Liver (tissue), 9 donors: Measurements from ENCODE around the gene TNPO2. TPM values are rescaled to one million over a fixed set of nuclear protein-coding genes. Genes with fewer than 3 reads are reported as not detected.
"Not testable (repeated sequence)": the region's sequence is repeated elsewhere in the genome, so short reads cannot be mapped to it uniquely, and the experiment has no call there.

Source experiments
- DNase-seq: peaks from one replicate; pipeline ENCODE4 v3.0.0-alpha.2; 2017; ENCODE audit warnings: low spot score
- H3K27ac ChIP-seq, 2 donors: one replicate each; pipeline ENCODE4 v1.7.0; 2013; ENCODE audit warnings: inconsistent platforms in 2 of 2, low read length in 2 of 2, control low read depth in 1 of 2, low read depth in 1 of 2, mild to moderate bottlenecking in 1 of 2
- H3K27me3 ChIP-seq, 4 donors: one replicate each; pipeline versions ENCODE4 v1.6.1 to v1.7.0; 2013; ENCODE audit warnings: low read length in 3 of 4, inconsistent platforms in 1 of 4, mild to moderate bottlenecking in 1 of 4, moderate library complexity in 1 of 4; ENCODE audit not compliant: control insufficient read depth in 4 of 4, insufficient read depth in 4 of 4
- H3K36me3 ChIP-seq, 4 donors: one replicate each; pipeline versions ENCODE4 v1.6.1 to v1.7.0; 2013; ENCODE audit warnings: low read length in 3 of 4, mild to moderate bottlenecking in 3 of 4, low read depth in 1 of 4, moderate library complexity in 1 of 4; ENCODE audit not compliant: control insufficient read depth in 4 of 4, insufficient read depth in 3 of 4
- H3K4me1 ChIP-seq, 4 donors: one replicate each; pipeline versions ENCODE4 v1.6.1 to v1.7.0; 2013; ENCODE audit warnings: low read length in 3 of 4, mild to moderate bottlenecking in 3 of 4, moderate library complexity in 1 of 4; ENCODE audit not compliant: control insufficient read depth in 4 of 4, insufficient read depth in 4 of 4
- H3K4me3 ChIP-seq, 3 donors: one replicate each; pipeline versions ENCODE4 v1.6.1 to v1.7.0; 2013; ENCODE audit warnings: low read length in 3 of 3, control low read depth in 1 of 3, low read depth in 1 of 3, mild to moderate bottlenecking in 1 of 3
- H3K9ac ChIP-seq, 2 donors: one replicate each; pipeline ENCODE4 v1.7.0; 2013; ENCODE audit warnings: low read length in 2 of 2, mild to moderate bottlenecking in 2 of 2, moderate library complexity in 2 of 2, control low read depth in 1 of 2, low read depth in 1 of 2
- H3K9me3 ChIP-seq, 4 donors: one replicate each; pipeline versions ENCODE4 v1.6.1 to v1.7.0; 2013; ENCODE audit warnings: low read length in 3 of 4; ENCODE audit not compliant: control insufficient read depth in 4 of 4
- EGR1 ChIP-seq, 2 donors: IDR thresholded peaks; 2 replicates each; pipeline ENCODE4 v1.6.1; 2016 to 2018; ENCODE audit warnings: antibody characterized with exemption in 2 of 2, low read depth in 2 of 2
- FOXA2 ChIP-seq: IDR thresholded peaks from 2 replicates; pipeline ENCODE4 v1.6.1; 2016; ENCODE audit warnings: antibody characterized with exemption
- GABPA ChIP-seq, 2 donors: IDR thresholded peaks in 1 of 2; conservative IDR thresholded peaks in 1 of 2; 2 replicates each; pipeline ENCODE4 v1.6.1; 2016; ENCODE audit warnings: antibody characterized with exemption in 2 of 2, mild to moderate bottlenecking in 1 of 2, moderate library complexity in 1 of 2
- HNF4A ChIP-seq, 2 donors: conservative IDR thresholded peaks; 2 replicates each; pipeline ENCODE4 v1.6.1; 2016; ENCODE audit warnings: antibody characterized with exemption in 2 of 2, mild to moderate bottlenecking in 2 of 2
- HNF4G ChIP-seq: IDR thresholded peaks from 2 replicates; pipeline ENCODE4 v1.6.1; 2016; ENCODE audit warnings: antibody characterized with exemption
- RAD21 ChIP-seq, 2 donors: IDR thresholded peaks; 2 replicates each; pipeline ENCODE4 v1.6.1; 2016; ENCODE audit warnings: antibody characterized with exemption in 2 of 2, mild to moderate bottlenecking in 2 of 2
- RXRA ChIP-seq, 2 donors: IDR thresholded peaks; 2 replicates each; pipeline ENCODE4 v1.6.1; 2017 to 2018; ENCODE audit warnings: antibody characterized with exemption in 2 of 2, mild to moderate bottlenecking in 1 of 2
- SP1 ChIP-seq: IDR thresholded peaks from 2 replicates; pipeline ENCODE4 v1.6.1; 2018; ENCODE audit warnings: antibody characterized with exemption, mild to moderate bottlenecking
- YY1 ChIP-seq: IDR thresholded peaks from 2 replicates; pipeline ENCODE4 v1.6.1; 2016; ENCODE audit warnings: antibody characterized with exemption, mild to moderate bottlenecking
- WGBS: extraction: QIAGEN DNeasy Blood & Tissue Kit; methylation state at CpG from one replicate; pipeline ENCODE4 v1.1.7; 2013; 5-methylcytosine and 5-hydroxymethylcytosine counted together
- polyA plus RNA-seq, 2 donors: library from polyadenylated mRNA; stranded (reverse) in 1 of 2; unstranded in 1 of 2; fragments of 200-250 nt in 1 of 2; fragments of >200 nt in 1 of 2; fragmentation: Nextera tagmentation in 1 of 2; extraction: Ambion mirVana in 1 of 2; gene quantifications; one replicate each; pipeline versions ENCODE4 v1.2.1 to v1.2.3, GENCODE V29; 2013 to 2015
- total RNA-seq, 2 donors: library from RNA; depleted of rRNA; stranded (reverse); fragments of >200 nt; gene quantifications; one replicate each; pipeline ENCODE4 v1.2.3, GENCODE V29; 2014
- TF ChIP-seq, protein P1 (sequence below): IDR thresholded peaks from 2 replicates; pipeline ENCODE4 v1.6.1; 2016; ENCODE audit warnings: antibody characterized with exemption, mild to moderate bottlenecking
- TF ChIP-seq, protein P2 (sequence below): IDR thresholded peaks from 2 replicates; pipeline ENCODE4 v1.6.1; 2016; ENCODE audit warnings: antibody characterized with exemption
- donor health status: healthy.
- donor health status: healthy.
- donor health status: healthy.
- donor health status: healthy.
- donor health status: healthy.

The TNPO2 gene
- total and polyA plus RNA-seq, 4 donors: 6.3 to 22.2 (median 15.8) TPM

DNA sequence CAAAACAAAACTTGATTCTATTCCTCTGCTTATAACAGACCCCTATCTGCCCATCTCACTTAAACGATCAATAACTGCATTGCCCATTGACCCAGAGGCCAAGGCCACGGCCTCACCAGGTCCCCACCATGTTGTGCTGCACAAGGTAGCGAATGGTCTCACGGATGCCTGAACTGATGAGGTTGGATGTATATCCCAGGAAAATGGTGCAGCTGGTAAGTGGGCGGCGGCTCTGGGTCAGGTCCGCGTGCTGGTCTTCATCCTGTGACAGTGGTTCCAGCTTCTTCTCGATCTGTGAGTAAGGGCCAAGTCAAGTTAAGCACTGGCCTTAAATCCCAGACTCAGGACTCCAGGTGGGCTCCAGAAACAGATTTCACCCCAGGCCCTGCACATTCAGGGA is 43.7 kb downstream of the TNPO2 start:
- H3K4me3 ChIP-seq: no peak overlapping the region
- TF ChIP-seq HNF4G (no peak), FOXA2 (no peak), RAD21 (IDR thresholded peaks at IDR 0.05) (no peak), HNF4A (conservative IDR thresholded peaks at IDR 0.05) (peak in 1 of 2 donors; percentile 21), EGR1 (IDR thresholded peaks at IDR 0.05; ENCODE audit: low read depth in 2 of 2) (no peak), YY1 (no peak)
- TF ChIP-seq, protein P1, sequence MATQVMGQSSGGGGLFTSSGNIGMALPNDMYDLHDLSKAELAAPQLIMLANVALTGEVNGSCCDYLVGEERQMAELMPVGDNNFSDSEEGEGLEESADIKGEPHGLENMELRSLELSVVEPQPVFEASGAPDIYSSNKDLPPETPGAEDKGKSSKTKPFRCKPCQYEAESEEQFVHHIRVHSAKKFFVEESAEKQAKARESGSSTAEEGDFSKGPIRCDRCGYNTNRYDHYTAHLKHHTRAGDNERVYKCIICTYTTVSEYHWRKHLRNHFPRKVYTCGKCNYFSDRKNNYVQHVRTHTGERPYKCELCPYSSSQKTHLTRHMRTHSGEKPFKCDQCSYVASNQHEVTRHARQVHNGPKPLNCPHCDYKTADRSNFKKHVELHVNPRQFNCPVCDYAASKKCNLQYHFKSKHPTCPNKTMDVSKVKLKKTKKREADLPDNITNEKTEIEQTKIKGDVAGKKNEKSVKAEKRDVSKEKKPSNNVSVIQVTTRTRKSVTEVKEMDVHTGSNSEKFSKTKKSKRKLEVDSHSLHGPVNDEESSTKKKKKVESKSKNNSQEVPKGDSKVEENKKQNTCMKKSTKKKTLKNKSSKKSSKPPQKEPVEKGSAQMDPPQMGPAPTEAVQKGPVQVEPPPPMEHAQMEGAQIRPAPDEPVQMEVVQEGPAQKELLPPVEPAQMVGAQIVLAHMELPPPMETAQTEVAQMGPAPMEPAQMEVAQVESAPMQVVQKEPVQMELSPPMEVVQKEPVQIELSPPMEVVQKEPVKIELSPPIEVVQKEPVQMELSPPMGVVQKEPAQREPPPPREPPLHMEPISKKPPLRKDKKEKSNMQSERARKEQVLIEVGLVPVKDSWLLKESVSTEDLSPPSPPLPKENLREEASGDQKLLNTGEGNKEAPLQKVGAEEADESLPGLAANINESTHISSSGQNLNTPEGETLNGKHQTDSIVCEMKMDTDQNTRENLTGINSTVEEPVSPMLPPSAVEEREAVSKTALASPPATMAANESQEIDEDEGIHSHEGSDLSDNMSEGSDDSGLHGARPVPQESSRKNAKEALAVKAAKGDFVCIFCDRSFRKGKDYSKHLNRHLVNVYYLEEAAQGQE: no peak
- TF ChIP-seq, protein P2, sequence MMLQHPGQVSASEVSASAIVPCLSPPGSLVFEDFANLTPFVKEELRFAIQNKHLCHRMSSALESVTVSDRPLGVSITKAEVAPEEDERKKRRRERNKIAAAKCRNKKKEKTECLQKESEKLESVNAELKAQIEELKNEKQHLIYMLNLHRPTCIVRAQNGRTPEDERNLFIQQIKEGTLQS: no peak
- no peak overlapping the region for H3K27ac ChIP-seq
- no peaks in the 10 kb centered on the region for H3K27me3 ChIP-seq
- no peak overlapping the region for H3K9ac ChIP-seq
- no peak for DNase-seq
- H3K4me1 ChIP-seq: peaks cover 4 to 27% (median 21%) of the 10 kb centered on the region in 4 donors
- no peaks in the 10 kb centered on the region for H3K9me3 ChIP-seq
- peaks cover 14 to 31% (median 22%) of the 10 kb centered on the region in 4 donors for H3K36me3 ChIP-seq
- WGBS: 91% methylated on average over 9 of the region's 9 CpGs

DNA sequence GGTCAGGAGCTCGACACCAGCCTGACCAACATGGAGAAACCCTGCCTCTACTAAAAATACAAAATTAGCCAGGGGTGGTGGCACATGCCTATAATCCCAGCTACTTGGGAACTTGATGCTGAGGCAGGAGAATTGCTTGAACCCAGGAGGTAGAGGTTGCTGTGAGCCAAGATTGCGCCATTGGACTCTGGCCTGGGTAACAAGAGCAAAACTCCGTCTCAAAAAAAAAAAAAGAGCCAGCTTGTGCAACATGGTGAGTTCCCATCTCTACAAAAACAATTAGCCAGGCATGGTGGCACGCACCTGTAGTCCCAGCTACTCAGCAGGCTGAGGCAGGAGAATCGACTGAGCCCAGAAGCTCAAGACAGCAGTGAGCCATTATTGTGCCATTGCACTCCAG is 45.7 kb downstream of the TNPO2 start:
- not testable (repeated sequence) for H3K4me3 ChIP-seq, H3K9me3 ChIP-seq, DNase-seq, H3K9ac ChIP-seq, H3K27me3 ChIP-seq
- H3K36me3 ChIP-seq: peaks cover 16 to 40% (median 28%) of the 10 kb centered on the region in 4 donors
- TF ChIP-seq SP1 (peak; percentile 73), HNF4A (conservative IDR thresholded peaks at IDR 0.05) (peak; percentile 95 to 96), YY1 (peak; percentile 46), RXRA (IDR thresholded peaks at IDR 0.05) (peak; percentile 62 to 65), GABPA (IDR thresholded peaks at IDR 0.05 in 1 of 2, conservative IDR thresholded peaks at IDR 0.05 in 1 of 2) (peak in 1 of 2 donors; percentile 74), HNF4G (peak; percentile 82)
- H3K27ac ChIP-seq: peak overlapping the region; percentile 17 to 50
- peaks cover 4 to 27% (median 21%) of the 10 kb centered on the region in 4 donors for H3K4me1 ChIP-seq
- WGBS: 53% methylated on average over 5 of the region's 5 CpGs

DNA sequence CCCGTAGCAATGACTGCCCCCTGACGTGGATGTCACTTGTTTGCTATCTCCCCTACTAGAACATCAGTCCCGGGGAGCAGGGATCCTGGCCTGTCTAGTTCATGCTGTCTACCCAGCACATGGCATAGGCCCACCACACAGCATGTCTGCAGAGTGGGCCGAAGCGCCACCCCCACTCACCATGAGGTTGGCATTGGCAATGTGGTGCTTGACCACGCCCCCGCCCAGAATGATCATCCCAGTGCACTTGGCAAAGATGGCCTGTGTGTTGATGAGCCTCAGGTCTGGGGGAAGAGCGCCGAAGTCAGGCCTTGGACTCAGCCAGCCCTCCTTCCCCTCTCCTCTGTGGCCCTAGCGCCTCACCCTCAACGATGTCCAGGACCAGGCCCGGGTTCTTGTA is 46.8 kb downstream of the TNPO2 start:
- 95% methylated on average over 12 of the region's 12 CpGs for WGBS
- Histone ChIP-seq H3K4me3 (no peak overlapping the region), H3K9me3 (no peaks in the 10 kb centered on the region)

More for the DNA sequence above, 46.8 kb downstream of the TNPO2 start:
- no peaks in the 10 kb centered on the region for H3K27me3 ChIP-seq
- H3K36me3 ChIP-seq: peaks cover 16 to 46% (median 28%) of the 10 kb centered on the region in 4 donors
- no peak overlapping the region for H3K27ac ChIP-seq
- H3K4me1 ChIP-seq: peaks cover 2 to 27% (median 20%) of the 10 kb centered on the region in 4 donors
- no peak for TF ChIP-seq FOXA2
- TF ChIP-seq RAD21 (IDR thresholded peaks at IDR 0.05): no peak
- H3K9ac ChIP-seq: no peak overlapping the region
- no peak for DNase-seq
